SU-DHL-6 (cell line): Measurements from ENCODE around the gene EHBP1.

ENCODE experiments used
- H2AFZ ChIP-seq: fragments of 200-600 bp; sonication (generic); 2 replicates; pipeline ENCODE4 v1.6.1; 2014; ENCODE audit warnings: low read depth, mild to moderate bottlenecking, moderate library complexity, mixed read lengths, antibody characterized with exemption, low read length; ENCODE audit not compliant: severe bottlenecking
- H3F3A ChIP-seq: fragments of 200-600 bp; shearing (Covaris generic); 2 replicates; pipeline ENCODE4 v1.6.0; 2016; ENCODE audit warnings: antibody characterized with exemption, mild to moderate bottlenecking; ENCODE audit not compliant: insufficient read depth
- H3K27ac ChIP-seq: fragments of 200-600 bp; sonication (generic); 2 replicates; pipeline ENCODE4 v1.5.1; 2016; ENCODE audit warnings: low read depth, mild to moderate bottlenecking, low read length, moderate library complexity, mixed read lengths
- H3K27me3 ChIP-seq: fragments of 200-600 bp; sonication (generic), shearing (Covaris generic); 2 replicates; pipeline ENCODE4 v1.6.0; 2014; ENCODE audit warnings: mild to moderate bottlenecking, low read length
- H3K36me3 ChIP-seq: fragments of 200-600 bp; sonication (generic); 2 replicates; pipeline ENCODE4 v1.6.1; 2014; ENCODE audit warnings: mild to moderate bottlenecking, low read length, mixed read lengths
- H3K4me2 ChIP-seq: fragments of 300-600, 200-600 bp; shearing (Covaris generic), sonication (generic); 2 replicates; pipeline ENCODE4 v1.6.0; 2014; ENCODE audit warnings: low read length, low read depth, mild to moderate bottlenecking; ENCODE audit not compliant: poor library complexity, severe bottlenecking
- H3K4me3 ChIP-seq: fragments of 200-600 bp; sonication (generic); 2 replicates; pipeline ENCODE4 v1.5.1; 2014; ENCODE audit warnings: antibody characterized with exemption, low read length, mild to moderate bottlenecking, mixed read lengths; ENCODE audit not compliant: insufficient read depth, poor library complexity, severe bottlenecking
- H3K79me2 ChIP-seq: fragments of 200-600 bp; sonication (generic); 2 replicates; pipeline ENCODE4 v1.6.1; 2014; ENCODE audit warnings: mild to moderate bottlenecking, low read length, moderate library complexity; ENCODE audit not compliant: insufficient read depth
- H3K9ac ChIP-seq: fragments of 200-600 bp; sonication (generic); 2 replicates; pipeline ENCODE4 v1.7.0; 2014; ENCODE audit warnings: mild to moderate bottlenecking, low read length
- H3K9me2 ChIP-seq: fragments of 200-600 bp; sonication (generic); replicated peaks from 2 replicates; pipeline ENCODE4 v1.6.1; 2014; ENCODE audit warnings: low read length; ENCODE audit not compliant: insufficient read depth
- H3K9me3 ChIP-seq: fragments of 200-600 bp; sonication (generic); 2 replicates; pipeline ENCODE4 v1.6.1; 2014; ENCODE audit warnings: low read length, mixed read lengths; ENCODE audit not compliant: insufficient read depth
- H4K20me1 ChIP-seq: fragments of 200-600 bp; sonication (generic); 2 replicates; pipeline ENCODE4 v1.6.1; 2014; ENCODE audit warnings: low read depth, mild to moderate bottlenecking, antibody characterized with exemption, low read length, moderate library complexity, mixed read lengths
- CTCF ChIP-seq: fragments of 200-600 bp; sonication (generic); IDR thresholded peaks from one replicate; pipeline ENCODE4 v1.5.1; 2017; ENCODE audit warnings: antibody characterized with exemption, mild to moderate bottlenecking, low read length, moderate library complexity; ENCODE audit not compliant: insufficient read depth, poor library complexity, severe bottlenecking
- EZH2phosphoT487 ChIP-seq: fragments of 200-600 bp; sonication (generic), shearing (Covaris generic); conservative IDR thresholded peaks from 2 replicates; pipeline ENCODE4 v1.6.1; 2018; ENCODE audit warnings: mild to moderate bottlenecking, antibody characterized with exemption, low read length, moderate library complexity, mixed read lengths

EHBP1 gene

GRCh38 chr2:62817995-62818713, 112.6 kb downstream of the EHBP1 start:
- no peak overlapping the region for H3K9ac ChIP-seq
- no peak overlapping the region for H2AFZ ChIP-seq
- no peak overlapping the region for H3K27ac ChIP-seq
- H3K9me2 ChIP-seq, result no peaks in the 10 kb centered on the region
- H4K20me1 ChIP-seq, result no peaks in the 10 kb centered on the region
- H3K4me2 ChIP-seq, result no peak overlapping the region
- H3K27me3 ChIP-seq, result no peaks in the 10 kb centered on the region
- TF ChIP-seq EZH2phosphoT487 (no peak), CTCF (no peak)
- H3K4me3 ChIP-seq, result no peak overlapping the region
- H3K36me3 ChIP-seq, result no peaks in the 10 kb centered on the region
- H3F3A ChIP-seq, result no peaks in the 10 kb centered on the region
- no peaks in the 10 kb centered on the region for H3K79me2 ChIP-seq
- no peaks in the 10 kb centered on the region for H3K9me3 ChIP-seq

DNA sequence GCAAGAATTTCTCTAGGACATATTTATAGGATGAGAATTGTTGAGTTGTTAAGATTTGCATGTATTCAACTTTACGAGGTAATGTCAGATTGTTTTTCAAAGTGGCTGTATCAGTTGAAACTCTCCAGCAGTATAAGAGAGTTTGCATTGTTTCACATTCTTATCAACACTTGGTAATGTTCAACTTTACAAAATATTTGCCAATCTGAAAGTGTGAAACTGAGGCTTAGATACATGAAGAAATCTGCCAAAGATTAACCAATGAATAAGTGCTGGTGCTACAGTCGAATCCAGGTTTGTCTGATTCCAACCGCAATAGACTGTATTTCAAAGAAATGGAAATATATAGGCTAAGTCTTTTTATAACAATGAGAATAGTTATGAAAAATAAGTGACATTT, 117.0 kb downstream of the EHBP1 start:
- H3K79me2 ChIP-seq, result no peaks in the 10 kb centered on the region
- H4K20me1 ChIP-seq, result no peaks in the 10 kb centered on the region
- H3K27me3 ChIP-seq, result no peaks in the 10 kb centered on the region
- no peak overlapping the region for H3K4me3 ChIP-seq
- no peak overlapping the region for H3K27ac ChIP-seq
- TF ChIP-seq EZH2phosphoT487, result no peak
- TF ChIP-seq CTCF, result no peak
- no peak overlapping the region for H2AFZ ChIP-seq
- no peaks in the 10 kb centered on the region for H3K9me2 ChIP-seq
- no peaks in the 10 kb centered on the region for H3K36me3 ChIP-seq
- no peak overlapping the region for H3K4me2 ChIP-seq
- H3K9me3 ChIP-seq, result no peaks in the 10 kb centered on the region
- no peak overlapping the region for H3K9ac ChIP-seq
- H3F3A ChIP-seq, result no peaks in the 10 kb centered on the region

DNA sequence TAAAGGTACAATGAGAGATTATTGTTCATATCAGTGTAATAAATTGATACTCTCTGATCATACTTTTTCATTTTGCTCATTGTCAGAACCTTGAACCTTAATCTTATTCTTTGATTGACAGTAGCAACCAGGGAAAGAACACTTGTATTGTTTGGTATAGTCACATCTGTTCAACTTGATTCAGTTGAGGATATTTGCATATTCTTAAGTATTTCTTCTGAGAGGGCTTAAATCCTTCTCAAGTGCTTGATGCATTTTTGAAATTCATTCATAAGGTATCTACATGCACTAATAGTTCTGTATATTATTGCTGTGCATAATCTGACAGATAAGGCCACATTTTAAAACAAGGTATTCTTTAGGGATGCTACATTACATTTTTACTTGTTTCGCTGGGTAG, 118.9 kb downstream of the EHBP1 start:
- H4K20me1 ChIP-seq, result no peaks in the 10 kb centered on the region
- no peaks in the 10 kb centered on the region for H3K27me3 ChIP-seq
- H3K27ac ChIP-seq, result no peak overlapping the region
- no peak overlapping the region for H3K9ac ChIP-seq
- H3K9me2 ChIP-seq, result no peaks in the 10 kb centered on the region
- H3K4me2 ChIP-seq, result no peak overlapping the region
- no peaks in the 10 kb centered on the region for H3F3A ChIP-seq
- TF ChIP-seq CTCF, result no peak
- no peak for TF ChIP-seq EZH2phosphoT487
- H3K79me2 ChIP-seq, result no peaks in the 10 kb centered on the region
- H3K9me3 ChIP-seq, result no peaks in the 10 kb centered on the region
- H3K4me3 ChIP-seq, result no peak overlapping the region
- H3K36me3 ChIP-seq, result peaks cover 4% of the 10 kb centered on the region; the same call in 1 of the 2 replicates
- no peak overlapping the region for H2AFZ ChIP-seq
